Ovary (tissue), 9 donors: ENCODE measurements around the gene PLPP6. TPM values are rescaled to one million over a fixed set of nuclear protein-coding genes. Genes with fewer than 3 reads are reported as not detected.

Experiments used
- DNase-seq, 5 donors: peaks; one replicate each; pipeline ENCODE4 v3.0.0-alpha.2; 2019 to 2020
- H3K27ac ChIP-seq, 2 donors: fragments of 200-600 bp; one replicate each; pipeline versions ENCODE4 v1.5.1 to v1.8.0; 2019 to 2022
- H3K27me3 ChIP-seq: fragments of 200-600 bp; one replicate; pipeline ENCODE4 v1.8.0; 2022
- H3K36me3 ChIP-seq: fragments of 200-600 bp; sonication (generic); one replicate; pipeline ENCODE4 v1.5.1; 2019
- H3K4me1 ChIP-seq: one replicate; pipeline ENCODE4 v1.8.1; 2013; ENCODE audit warnings: mild to moderate bottlenecking, moderate library complexity; ENCODE audit not compliant: insufficient read depth
- H3K4me3 ChIP-seq: fragments of 200-600 bp; sonication (generic); one replicate; pipeline ENCODE4 v1.5.1; 2017
- H3K9me3 ChIP-seq, 2 donors: fragments of 200-600 bp in 1 of 2; sonication (generic) in 1 of 2; one replicate each; pipeline versions ENCODE4 v1.5.1 to v1.8.1; 2013 to 2019; ENCODE audit warnings: mild to moderate bottlenecking in 1 of 2, moderate library complexity in 1 of 2
- EP300 ChIP-seq: sonication (generic); formaldehyde crosslinking; IDR thresholded peaks from one replicate; pipeline ENCODE4 v1.6.1; 2017; ENCODE audit warnings: antibody characterized with exemption
- POLR2A ChIP-seq: fragments of 450-650 bp; IDR thresholded peaks from one replicate; pipeline ENCODE4 v1.6.1; 2017; ENCODE audit warnings: antibody characterized with exemption, mild to moderate bottlenecking, moderate library complexity
- WGBS, 3 donors: extraction: QIAGEN DNeasy Blood & Tissue Kit in 1 of 3; methylation state at CpG; one replicate each; pipeline versions ENCODE4 v1.1.5 to v1.1.7; 2013 to 2017; 5-methylcytosine and 5-hydroxymethylcytosine counted together
- intact Hi-C, 4 donors: fragments of 100-400 bp; cut with DNase I; formaldehyde crosslinking; loops; one replicate each; pipeline versions ENCODE4 v1.11.0 to v1.15.1; 2022 to 2023
- polyA plus RNA-seq, 2 donors: library from polyadenylated mRNA; stranded (reverse); fragments of 200-250 nt in 1 of 2; fragments of 350-450 nt in 1 of 2; fragmentation: Illumina TruSeq in 1 of 2; extraction: RNeasy Lipid Tissue Mini Kit (QIAGEN cat#74804) in 1 of 2; gene quantifications; one replicate each; pipeline ENCODE4 v1.2.3, GENCODE V29; 2013 to 2014
- total RNA-seq, 7 donors: library from RNA; depleted of rRNA in 2 of 7; stranded (reverse); fragments of >200 nt in 2 of 7; fragmentation: NEBNext Ultra II Directional in 3 of 7; extraction: Animal tissue kit (Norgen Biotek cat#: 25700) in 3 of 7; gene quantifications; one replicate each; pipeline versions ENCODE4 v1.1.0 to v1.2.4, GENCODE V29; 2016 to 2023
- TF ChIP-seq, protein P1 (sequence below), 3 donors: fragments of 450-650 bp in 2 of 3; fragments of 200-600 bp in 1 of 3; IDR thresholded peaks; one replicate each; pipeline versions ENCODE4 v1.5.1 to v1.8.0; 2016 to 2022; ENCODE audit warnings: antibody characterized with exemption in 3 of 3, mild to moderate bottlenecking in 1 of 3
- donor health status: DM: no; HTN: no; CAD: no; lungs with moderate emphysema.
- donor health status: DM: no; HTN: no; CAD: no.
- donor health status: Bipolar disorder and iron deficiency.
- donor health status: DM: yes; HTN: yes; CAD: no.
- donor health status: DM: no; HTN: no; CAD: no.
- donor health status: DM: yes; HTN: yes; CAD: no.

The PLPP6 gene
- total and polyA plus RNA-seq, 9 donors, result 4.6 to 10.0 (median 5.3) TPM

DNA sequence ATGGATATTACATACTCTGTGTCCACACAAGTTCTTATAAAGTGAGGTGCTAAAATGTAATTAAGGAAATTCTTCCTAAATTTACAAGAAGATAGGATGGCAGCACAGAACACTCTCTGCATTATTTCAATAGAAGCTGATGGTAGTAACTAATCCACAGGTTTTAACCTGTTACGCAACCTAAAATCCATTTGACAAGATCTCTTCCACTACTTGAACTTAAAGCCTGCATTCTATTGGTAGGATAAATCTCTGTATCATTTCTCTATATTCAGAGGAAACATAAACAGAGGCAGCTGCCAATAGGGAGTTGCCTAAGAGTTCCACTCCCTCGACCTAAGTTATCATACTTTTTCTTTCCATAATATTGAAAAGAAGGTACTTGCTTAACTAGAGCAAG, 38.8 kb downstream of the PLPP6 start:
- Histone ChIP-seq H3K36me3 (no peaks in the 10 kb centered on the region), H3K4me3 (no peak overlapping the region), H3K27ac (no peak overlapping the region), H3K4me1 (peaks cover 2% of the 10 kb centered on the region), H3K27me3 (no peaks in the 10 kb centered on the region), H3K9me3 (no peaks in the 10 kb centered on the region)
- 57 to 65% (median 58%) methylated on average over 2 of the region's 2 CpGs for WGBS, 3 donors
- intact Hi-C loops, result no loop called here
- no peak for DNase-seq
- no peak for TF ChIP-seq POLR2A
- TF ChIP-seq, protein P1, sequence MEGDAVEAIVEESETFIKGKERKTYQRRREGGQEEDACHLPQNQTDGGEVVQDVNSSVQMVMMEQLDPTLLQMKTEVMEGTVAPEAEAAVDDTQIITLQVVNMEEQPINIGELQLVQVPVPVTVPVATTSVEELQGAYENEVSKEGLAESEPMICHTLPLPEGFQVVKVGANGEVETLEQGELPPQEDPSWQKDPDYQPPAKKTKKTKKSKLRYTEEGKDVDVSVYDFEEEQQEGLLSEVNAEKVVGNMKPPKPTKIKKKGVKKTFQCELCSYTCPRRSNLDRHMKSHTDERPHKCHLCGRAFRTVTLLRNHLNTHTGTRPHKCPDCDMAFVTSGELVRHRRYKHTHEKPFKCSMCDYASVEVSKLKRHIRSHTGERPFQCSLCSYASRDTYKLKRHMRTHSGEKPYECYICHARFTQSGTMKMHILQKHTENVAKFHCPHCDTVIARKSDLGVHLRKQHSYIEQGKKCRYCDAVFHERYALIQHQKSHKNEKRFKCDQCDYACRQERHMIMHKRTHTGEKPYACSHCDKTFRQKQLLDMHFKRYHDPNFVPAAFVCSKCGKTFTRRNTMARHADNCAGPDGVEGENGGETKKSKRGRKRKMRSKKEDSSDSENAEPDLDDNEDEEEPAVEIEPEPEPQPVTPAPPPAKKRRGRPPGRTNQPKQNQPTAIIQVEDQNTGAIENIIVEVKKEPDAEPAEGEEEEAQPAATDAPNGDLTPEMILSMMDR (IDR thresholded peaks at IDR 0.05), result no peak
- no peak for TF ChIP-seq EP300

GRCh38 chr9:4701526-4701925, 39.4 kb downstream of the PLPP6 start:
- H3K4me1 ChIP-seq, result peaks cover 2% of the 10 kb centered on the region
- H3K9me3 ChIP-seq, result no peaks in the 10 kb centered on the region
- H3K36me3 ChIP-seq, result no peaks in the 10 kb centered on the region
- no peak for DNase-seq
- TF ChIP-seq, protein P1 (IDR thresholded peaks at IDR 0.05), result no peak
- 58 to 80% (median 64%) methylated on average over 1 of the region's 1 CpG for WGBS, 3 donors
- intact Hi-C loops, result no loop called here
- H3K27me3 ChIP-seq, result no peaks in the 10 kb centered on the region
- H3K4me3 ChIP-seq, result no peak overlapping the region
- H3K27ac ChIP-seq, result no peak overlapping the region

GRCh38 chr9:4704129-4704528, 42.0 kb downstream of the PLPP6 start:
- H3K9me3 ChIP-seq, result no peaks in the 10 kb centered on the region
- no peak overlapping the region for H3K27ac ChIP-seq
- intact Hi-C loops, result no loop called here
- no peaks in the 10 kb centered on the region for H3K36me3 ChIP-seq
- no peak for DNase-seq
- TF ChIP-seq EP300, result no peak
- no peak for TF ChIP-seq POLR2A
- TF ChIP-seq, protein P1 (IDR thresholded peaks at IDR 0.05), result no peak
- H3K27me3 ChIP-seq, result no peaks in the 10 kb centered on the region
- 91 to 97% (median 95%) methylated on average over 2 of the region's 2 CpGs for WGBS, 3 donors
- H3K4me1 ChIP-seq, result peaks cover 2% of the 10 kb centered on the region
- no peak overlapping the region for H3K4me3 ChIP-seq

- TF ChIP-seq EP300 (no peak), POLR2A (no peak)
- TF ChIP-seq, protein P1 (IDR thresholded peaks at IDR 0.05), result no peak
- H3K9me3 ChIP-seq, result no peaks in the 10 kb centered on the region
- no peaks in the 10 kb centered on the region for H3K36me3 ChIP-seq
- intact Hi-C loops, result no loop called here
- H3K27me3 ChIP-seq, result no peaks in the 10 kb centered on the region
- H3K4me1 ChIP-seq, result no peaks in the 10 kb centered on the region
- no peak for DNase-seq
- peak overlapping the region in 1 of 2 donors; percentile 37 for H3K27ac ChIP-seq
- H3K4me3 ChIP-seq, result no peak overlapping the region
- 10 to 14% (median 10%) methylated on average over 2 of the region's 2 CpGs for WGBS, 3 donors
These were observed 43.9 kb downstream of the PLPP6 start for GRCh38 chr9:4706021-4706420.
